NCI-H146 treated with DMSO at 0.1 percent for 48 hours (cell line): ENCODE measurements around the gene LDLRAD3.
"Not testable (repeated sequence)": the region's sequence is repeated elsewhere in the genome, so short reads cannot be mapped to it uniquely, and the experiment has no call there.

ENCODE experiments used
- DNase-seq: peaks from one replicate; lab custom pipeline; 2025; ENCODE audit not compliant: unreplicated experiment; lab: John Stamatoyannopoulos, UW

The LDLRAD3 gene, protein sequence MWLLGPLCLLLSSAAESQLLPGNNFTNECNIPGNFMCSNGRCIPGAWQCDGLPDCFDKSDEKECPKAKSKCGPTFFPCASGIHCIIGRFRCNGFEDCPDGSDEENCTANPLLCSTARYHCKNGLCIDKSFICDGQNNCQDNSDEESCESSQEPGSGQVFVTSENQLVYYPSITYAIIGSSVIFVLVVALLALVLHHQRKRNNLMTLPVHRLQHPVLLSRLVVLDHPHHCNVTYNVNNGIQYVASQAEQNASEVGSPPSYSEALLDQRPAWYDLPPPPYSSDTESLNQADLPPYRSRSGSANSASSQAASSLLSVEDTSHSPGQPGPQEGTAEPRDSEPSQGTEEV

DNA sequence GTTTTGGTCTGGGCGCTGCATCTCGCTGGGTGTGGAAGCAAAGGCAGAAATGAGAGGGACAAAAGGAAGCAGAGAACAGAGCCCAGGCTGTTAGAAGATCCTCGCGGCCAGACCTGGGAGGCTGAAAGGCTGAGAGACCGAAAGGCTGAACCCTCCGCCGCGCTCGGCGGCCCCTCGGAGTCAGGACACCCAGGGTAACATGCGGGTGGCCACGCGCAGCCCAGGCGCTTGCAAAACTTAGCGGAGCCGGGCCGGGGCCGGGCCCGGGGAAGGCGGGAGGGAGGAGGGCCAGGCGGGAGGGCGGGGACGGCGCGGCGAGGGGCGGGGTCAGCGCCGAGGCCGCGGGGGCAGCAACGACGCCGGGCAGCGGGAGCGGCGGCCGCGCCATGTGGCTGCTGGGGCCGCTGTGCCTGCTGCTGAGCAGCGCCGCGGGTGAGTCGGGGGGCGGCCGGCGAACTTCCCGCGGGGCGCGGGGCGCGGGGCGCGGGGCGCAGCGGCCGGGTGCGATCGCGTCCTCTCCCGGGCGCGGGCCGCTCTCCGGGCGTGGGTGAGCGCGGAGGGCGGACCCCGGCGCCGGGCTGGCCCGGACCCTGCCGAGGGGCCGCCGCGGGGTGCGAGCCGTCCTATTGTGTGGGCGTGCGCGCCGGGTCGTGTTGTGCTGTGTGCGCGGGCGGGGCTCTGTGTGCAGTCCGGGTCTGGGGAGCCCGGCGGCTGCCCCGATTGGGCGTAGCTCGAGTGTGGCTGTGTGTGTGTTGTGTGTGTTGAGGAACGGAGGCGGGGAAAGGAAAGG, at the start of gene LDLRAD3:
Gene LDLRAD3, plus strand, starts transcription at position 350 of the 790 bp plus-strand sequence. Its CDS starts 37 bp downstream, at position 387.
- peak; percentile 73 for DNase-seq

DNA sequence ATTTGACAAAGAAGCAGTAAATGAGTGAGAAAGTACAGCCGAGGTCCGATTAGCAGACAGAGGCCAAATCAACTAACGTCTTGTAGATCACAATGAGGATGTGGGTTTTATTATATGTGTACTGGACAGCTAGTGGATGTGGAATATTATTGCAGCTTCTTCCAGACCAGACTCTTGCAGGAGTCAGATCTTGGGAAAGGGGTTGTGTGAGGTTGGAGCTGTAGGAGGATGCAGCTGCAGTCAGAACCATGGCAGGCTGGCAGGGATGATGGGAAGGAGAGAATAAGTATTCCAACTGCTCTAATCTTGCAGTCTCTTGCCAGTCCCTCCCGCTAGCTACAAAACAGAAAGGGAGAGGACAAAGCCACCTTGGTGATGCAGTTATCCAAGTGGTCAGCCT, 46.8 kb upstream of the LDLRAD3 start:
- DNase-seq: no peak

DNA sequence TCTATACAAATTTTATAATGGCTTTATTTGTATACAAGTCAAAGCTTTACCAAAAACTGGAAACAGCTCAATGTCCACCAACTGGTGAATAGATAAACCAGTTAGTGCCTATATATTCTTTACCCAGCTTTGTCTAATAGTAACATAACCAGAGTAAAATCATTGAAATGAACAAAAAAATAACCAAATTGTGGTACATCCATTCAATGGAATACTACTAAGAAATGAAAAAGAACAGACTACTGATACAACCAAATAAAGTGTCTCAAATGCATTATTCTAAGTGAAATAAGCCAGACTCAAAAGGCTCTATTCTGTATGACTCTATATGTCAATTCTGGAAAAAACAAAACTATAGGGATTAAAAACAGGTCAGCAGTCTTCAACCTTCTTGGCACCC, 40.9 kb upstream of the LDLRAD3 start:
- no peak for DNase-seq

DNA sequence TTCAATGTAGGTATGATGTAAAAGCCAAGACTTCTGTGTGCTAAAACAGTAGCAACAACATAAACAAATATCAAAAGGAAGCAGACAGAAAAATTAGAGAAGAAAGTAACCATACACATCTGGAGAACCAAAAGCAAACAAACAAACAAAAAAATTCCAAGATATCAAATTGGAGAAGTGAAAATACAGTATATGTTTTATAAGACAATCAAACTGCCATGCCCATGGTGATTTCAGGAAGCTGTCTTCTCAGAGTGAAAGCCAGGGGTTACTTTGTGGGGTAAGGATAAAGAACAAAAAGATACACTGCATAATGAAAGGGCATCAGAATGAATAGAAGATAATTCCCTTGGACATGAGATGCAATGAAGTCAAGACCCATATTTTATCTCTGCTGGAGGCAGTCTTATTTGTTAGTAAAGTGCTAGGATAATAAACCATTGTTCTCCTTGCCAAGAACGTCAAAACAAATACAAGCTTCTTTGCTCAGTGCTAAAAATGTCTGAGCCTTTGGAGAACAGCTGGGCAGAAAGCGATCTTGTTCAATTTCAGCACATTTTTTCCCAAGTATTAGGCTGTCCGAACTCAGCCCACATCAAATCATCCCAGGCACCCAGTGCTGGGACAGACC, 38.1 kb upstream of the LDLRAD3 start:
- DNase-seq: no peak

DNA sequence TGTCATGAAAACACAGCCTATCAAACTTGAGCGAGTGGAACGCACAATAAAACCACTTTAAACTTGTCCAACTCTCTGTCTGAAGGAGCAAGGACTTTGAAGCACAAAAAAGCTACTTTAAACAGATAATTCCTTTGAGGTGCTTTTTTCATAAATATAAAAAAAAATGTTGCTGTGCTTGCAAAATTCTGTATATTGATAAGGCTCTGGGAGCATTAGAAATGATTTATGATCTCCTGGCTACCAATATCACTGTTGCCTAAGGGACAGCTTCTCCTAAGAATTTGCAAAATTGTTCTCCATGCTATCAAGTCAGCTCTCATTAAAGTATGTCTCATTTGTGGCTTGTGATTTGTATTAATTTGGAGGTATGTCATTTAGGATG, 37.6 kb upstream of the LDLRAD3 start:
- no peak for DNase-seq

DNA sequence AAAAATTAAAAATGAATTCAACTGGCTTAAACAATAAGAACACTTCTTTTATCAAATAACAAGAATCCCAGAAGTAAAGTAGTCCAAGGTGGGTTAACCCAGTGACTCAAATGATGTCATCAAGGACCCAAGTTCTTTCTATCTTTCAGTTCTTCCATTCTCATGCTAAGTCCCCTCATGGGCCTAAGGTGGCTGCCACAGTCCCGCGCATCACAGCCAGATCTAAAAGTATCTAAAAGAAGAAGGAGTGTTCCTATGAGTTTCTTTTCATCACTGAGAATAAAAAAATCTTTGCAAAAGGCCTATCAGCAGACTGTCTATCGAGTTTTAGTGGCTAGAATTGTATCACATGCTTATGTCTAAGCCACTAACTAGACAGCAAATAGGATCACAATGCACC, 37.2 kb upstream of the LDLRAD3 start:
- DNase-seq: no peak

DNA sequence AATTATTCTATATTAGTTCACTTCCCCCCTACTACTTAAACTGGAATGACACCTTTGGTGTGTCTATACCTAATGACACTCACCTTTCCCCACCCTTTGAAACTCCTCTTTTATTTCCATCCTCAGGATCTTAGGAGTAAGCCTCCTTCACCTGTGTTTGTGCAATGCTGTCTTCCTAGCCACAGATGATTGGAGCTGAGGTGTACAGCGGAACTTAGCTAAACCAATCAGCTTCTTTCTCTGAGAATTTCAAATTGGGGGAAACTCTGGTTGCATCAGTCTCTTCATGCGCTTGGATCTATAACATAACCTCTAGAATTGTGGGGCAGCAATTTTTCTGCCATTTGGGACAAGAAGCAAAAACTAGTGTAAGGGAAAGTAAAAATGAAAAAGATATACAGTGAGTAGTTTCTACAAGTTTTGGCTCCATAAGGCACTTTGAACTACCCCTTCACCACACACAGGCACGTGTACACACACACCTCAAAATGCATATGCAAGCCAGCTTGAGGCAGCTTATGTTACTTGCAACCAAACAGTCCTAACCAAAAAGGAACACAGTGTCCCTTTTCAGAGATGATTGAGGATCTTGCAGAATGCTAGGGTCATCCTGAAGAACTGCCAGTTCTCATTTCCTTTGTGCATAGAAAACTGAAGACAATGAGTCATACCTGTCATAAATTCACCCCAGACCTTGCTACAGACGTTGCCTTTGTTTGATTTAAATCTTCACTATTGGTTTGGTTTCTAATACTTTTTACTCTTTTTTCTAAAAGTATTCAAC, 36.0 kb upstream of the LDLRAD3 start:
- DNase-seq: no peak

DNA sequence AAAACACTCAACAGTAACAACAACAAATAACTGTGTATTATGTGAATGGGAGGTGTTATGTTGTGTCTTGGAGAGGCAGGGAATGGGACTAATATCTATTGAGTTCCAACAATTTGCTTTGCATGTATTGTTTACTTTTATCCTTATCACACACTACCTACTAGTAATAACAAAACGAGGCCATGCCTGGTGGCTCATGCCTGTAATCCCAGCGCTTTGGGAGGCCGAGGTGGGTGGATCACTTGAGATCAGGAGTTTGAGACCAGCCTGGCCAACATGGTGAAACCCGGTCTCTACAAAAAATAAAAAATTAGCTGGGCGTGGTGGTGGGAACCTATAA, 35.5 kb upstream of the LDLRAD3 start:
- not testable (repeated sequence) for DNase-seq

DNA sequence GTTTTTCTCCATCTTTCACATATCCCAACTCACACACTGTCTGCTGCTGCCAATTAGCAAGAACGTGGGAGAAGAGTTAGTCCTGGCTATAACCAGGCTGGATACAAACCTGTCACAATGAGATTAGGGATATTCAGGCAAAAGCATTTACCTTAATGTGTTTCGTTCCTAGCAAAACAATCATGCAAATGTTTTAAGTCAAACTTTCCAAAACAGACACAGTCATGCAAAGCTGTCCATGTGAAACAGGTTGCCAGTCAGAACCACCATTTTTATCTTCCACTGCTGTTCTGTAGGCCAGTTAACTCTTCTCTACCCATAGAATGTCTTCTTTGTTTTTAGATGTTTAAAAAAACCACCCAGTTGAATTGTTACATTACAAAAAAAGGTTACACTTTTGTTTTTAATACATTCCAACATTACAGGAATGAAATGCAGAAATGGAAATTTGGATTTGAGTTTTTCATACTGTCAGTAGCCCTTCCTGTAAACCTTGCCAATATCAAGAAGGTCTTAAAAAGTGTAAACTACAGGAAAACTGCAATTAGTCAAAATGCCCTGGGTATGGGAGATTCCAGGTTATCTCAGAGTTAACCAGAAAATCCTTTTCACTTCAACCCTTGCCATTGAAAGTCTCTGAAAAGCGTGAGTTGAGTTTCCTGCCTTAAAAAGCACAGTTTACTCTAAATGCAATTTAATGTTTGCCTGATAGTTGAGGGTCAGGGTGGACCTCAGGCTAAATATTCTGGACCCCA, 34.2 kb upstream of the LDLRAD3 start:
- DNase-seq: no peak

DNA sequence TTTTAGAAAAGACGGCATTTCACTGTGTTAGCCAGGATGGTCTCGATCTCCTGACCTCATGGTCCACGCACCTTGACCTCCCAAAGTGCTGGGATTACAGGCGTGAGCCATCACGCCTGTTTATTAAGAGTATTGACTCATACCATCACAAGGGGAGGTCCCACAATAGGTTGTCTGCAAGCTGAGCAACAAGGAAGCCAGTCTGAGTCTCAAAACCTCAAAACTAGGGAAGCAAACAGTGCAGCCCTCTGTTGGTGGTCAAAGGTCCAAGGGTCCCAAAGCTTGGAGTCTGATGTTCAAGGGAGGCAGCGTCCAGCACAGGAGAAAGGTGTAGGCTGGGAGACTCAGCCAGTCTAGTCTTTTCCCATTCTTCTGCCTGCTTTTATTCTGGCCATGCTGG, 32.8 kb upstream of the LDLRAD3 start:
- no peak for DNase-seq

DNA sequence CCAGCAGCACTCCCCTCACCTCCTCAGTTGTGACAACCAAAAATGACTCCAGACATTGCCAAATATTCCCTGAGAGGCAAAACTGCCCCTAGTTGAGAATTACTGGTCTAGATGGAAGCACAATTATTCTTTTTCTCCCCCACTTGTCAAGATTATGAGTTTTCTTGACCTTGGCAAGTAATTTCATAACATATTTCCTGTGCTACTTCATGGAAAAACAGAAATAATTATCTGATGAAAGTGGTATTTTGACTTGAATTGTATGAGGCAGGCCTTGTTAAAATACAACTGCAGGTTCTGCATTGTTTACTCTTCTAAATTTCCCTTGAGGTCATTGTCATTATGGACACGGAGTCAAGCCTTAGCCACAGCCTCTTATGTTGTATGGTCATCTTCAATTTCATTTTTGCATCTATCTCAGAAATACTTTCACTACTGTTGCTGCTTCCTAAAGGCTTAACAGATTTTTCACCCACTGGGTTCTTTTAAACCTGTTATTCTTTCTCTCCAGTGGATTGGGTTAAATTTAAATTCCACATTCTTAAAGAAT, 32.2 kb upstream of the LDLRAD3 start:
- DNase-seq: no peak

DNA sequence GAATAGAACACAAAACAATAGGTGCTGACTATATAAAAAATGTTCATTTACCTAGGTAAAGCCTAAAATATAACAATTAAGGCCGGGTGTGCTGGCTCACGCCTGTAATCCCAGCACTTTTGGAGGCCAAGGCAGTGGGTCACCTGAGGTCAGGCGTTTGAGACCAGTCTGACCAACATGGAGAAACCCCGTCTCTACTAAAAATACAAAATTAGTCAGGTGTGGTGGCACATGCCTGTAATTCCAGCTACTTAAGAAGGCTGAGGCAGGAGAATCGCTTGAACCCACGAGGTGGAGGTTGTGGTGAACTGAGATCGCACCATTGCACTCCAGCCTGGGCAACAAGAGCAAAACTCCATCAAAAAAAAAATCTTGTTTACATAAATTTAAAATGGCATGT, 31.4 kb upstream of the LDLRAD3 start:
- not testable (repeated sequence) for DNase-seq

DNA sequence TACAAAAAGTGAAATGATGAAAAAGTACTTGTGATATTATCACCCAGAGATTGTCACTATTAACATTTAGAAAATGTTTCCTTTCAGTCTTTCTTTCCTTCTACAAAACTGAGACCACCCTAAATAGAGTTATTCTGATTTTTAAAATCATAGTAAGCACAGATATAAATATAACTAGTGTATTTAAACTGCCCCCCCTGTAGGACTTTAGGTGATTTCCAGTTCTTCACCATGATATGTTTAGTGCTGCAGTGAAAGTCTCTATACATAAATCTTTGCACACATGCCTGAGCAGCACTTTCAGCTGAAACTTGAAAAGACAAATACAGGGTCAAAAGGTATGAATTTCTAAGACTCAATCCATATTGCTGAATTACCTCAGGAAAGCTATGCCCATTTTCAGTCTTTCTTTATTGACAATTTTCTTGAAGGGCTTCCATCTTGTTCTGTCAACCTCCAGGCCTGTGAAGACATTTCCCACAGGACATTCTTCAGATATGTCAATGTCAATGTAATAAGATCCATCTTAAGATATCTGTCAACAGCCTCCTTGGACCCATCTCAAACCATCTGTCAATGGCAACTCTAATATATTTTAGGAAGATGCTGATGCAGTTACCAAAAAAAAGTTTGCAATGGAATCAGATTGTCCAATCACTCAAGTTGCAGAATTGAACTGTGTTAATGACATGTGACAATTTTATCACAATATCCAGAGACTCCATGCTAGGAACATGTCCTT, 30.8 kb upstream of the LDLRAD3 start:
- DNase-seq: no peak

DNA sequence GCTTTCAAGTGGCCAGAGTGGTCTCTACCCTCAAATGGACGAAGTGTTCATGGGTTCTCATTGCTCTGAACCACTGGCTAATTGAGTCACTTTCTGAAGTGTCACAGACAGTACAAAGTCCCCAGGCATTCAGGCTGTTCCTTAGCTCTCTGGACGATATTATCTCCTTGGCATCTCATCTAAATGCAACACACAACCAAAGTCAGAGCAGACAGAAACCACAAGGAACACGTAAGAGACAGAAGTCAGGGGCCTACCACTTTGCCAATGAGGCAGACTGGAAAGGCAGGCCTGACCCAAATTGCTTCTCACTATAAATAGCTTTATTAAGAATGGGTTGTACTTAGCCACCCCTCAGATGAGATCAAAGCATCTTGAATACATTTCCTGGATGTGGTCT, 29.0 kb upstream of the LDLRAD3 start:
- no peak for DNase-seq

DNA sequence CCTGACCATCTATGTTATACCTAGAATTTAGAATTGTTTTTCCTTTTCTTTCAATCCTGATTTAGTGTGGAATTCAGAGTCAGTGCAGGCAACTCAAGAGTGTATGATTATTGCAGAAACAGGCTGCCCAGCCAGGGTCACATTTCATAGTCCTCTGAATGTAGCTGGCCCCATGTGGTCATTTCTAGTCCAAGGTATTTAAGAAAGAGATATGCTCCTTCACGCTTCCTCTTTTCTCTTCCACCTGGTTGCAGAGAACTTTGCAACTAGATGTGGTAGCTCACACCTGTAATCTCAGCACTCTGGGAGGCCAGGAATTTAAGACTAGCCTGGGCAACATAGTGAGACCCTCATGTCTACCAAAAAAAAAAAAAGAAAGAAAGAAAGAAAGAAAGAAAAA, 27.6 kb upstream of the LDLRAD3 start:
- no peak for DNase-seq

DNA sequence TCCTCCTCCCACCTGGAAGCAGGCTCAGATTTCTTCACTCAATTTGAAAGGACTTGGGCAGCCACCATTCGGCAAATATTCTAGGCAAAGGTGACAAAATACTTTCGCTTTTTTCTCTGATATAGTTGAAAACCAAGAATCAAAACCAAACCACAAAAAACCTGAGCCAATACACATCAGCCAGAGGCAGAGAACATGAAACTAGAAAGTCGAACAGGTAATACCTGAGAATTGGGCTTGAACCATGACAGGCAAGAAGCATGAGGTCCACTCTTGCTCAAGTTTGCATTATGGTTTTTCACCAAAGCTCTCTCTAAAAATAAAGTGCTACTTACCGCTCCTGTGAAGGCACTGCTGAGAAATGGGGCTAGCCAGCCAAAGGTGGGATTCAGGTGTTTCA, 26.2 kb upstream of the LDLRAD3 start:
- DNase-seq: no peak

DNA sequence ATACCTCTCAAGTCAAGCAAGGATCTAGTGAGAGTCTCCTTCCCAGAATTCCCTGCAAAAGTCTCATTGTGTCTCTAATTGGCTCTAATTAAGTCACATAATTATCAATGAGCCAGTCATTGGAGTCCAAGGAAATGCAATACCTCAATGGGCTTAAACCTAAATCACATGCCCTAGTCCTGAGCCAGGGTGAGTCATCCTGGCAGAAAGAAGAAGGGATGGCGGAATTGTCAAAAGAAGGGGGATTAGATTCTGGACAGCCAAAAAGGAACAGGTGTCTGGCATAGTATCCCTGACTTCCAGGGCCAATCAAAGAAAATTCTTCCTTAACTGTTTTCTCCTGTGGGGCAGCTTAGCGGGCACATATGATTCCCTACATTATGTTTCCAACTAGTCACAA, 25.1 kb upstream of the LDLRAD3 start:
- peak; percentile 41 for DNase-seq

DNA sequence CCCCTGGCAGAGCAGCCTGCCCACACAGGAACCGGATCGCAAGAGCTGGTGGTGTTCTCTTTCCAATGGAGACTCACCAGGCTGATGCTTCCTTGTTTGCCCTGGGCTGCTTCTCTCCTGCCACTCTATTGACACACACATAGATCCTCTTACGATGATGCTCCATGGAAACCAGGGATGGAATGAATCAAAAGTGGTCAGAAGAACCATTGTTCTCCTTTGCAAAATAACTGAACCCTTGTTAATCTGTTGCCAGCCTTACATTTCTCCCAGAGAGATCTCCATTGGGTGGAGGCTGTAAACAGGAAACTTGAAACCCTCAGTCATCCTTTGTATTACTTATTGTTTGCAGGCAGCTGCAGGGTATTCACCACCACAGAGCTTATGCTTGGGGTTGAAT, 24.6 kb upstream of the LDLRAD3 start:
- peak; percentile 83 for DNase-seq

DNA sequence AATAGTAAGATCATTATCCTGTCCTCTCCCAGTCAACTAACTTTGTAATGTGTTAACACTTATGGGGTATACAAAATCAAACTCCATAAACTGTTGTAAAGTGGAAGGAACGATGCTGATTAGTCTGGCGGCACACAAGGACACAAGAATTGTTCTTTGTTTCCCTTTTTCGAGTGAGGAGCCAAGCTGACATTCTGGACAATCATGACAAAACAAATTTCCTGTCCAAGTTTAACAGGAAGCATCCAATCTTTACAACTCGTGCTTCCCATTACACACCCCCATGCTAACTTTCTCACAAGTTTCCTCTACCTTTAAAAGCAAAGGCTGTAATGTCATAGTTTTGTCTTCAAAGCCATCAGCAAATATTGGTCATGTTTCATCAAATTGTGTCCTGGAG, 20.4 kb upstream of the LDLRAD3 start:
- no peak for DNase-seq

DNA sequence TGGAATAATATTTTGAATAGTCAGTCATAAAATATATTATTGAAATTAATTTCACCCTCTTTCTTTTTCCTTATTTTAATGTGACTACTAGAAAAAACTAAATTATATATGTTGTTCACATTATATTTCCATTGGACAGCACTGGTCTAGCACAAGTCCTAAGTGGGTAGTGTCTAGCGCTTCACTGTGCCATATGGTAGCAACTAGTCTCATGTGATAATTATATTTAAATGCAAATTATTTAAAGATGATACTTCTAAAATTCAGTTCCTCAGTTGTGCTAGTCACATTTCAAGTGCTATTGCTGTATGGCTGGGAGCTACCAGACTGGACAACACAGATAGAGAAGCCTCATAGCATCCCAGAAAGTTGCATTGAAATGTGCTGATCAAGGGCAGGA, 19.1 kb upstream of the LDLRAD3 start:
- DNase-seq: no peak
